Activated T-cell treated with anti-CD3 and anti-CD28 coated beads for 48 hours (primary cell): Measurements from ENCODE around the gene FLRT3.

Experiments used
- DNase-seq: peaks from one replicate; pipeline ENCODE4 v3.0.0-alpha.2; 2020; ENCODE audit warnings: low read depth

Gene FLRT3

DNA sequence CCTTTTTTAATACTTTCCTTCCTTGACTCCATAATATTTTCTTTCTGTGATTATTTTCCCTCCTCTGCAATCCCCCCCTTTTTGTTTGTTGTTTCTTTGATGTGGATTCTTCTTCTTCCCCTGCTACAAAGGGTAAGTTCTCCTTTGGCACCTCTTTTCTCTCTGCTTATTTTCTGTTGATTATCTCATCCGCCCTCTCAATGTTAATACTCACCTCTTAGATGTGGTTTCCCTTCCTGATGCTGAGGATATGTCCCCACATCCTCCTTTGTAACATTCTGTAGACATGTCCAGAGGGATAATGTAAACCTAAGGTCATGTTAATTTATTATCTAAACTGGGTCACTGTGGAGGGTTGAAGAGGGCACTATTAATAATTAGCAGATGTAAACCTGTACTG lies 17.7 kb downstream of the FLRT3 start:
- no peak for DNase-seq

DNA sequence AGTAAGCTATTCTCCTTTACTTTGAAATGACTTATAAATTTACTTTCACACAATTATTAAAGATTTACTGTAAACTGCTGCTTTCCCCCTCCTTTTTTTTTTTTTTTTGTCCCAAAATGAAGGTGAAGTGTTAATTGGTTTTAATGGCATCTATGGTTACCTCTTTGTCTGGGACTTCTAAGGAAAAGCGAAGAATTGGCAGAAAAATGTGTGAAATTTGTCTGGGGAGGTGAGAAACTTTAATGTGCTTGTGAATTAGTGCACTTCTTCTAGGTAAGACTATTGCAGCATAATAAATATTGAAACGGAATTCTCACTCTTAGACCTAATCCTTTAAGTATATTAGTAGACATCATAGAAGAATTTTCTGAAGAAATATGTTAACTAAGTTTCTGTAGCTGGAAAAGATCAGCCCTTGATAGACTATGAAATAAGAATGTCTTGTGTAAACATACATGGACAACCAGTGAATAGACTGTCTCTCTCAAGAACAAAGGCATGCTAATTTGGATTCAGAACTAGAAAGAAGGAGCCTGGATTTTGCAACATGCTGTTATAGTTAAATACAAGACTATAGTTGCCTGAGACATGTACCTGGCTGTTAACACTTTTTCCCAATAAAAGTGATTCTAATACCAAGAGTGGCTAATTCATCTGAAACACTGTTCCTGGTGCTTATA lies 23.9 kb downstream of the FLRT3 start:
- no peak for DNase-seq

DNA sequence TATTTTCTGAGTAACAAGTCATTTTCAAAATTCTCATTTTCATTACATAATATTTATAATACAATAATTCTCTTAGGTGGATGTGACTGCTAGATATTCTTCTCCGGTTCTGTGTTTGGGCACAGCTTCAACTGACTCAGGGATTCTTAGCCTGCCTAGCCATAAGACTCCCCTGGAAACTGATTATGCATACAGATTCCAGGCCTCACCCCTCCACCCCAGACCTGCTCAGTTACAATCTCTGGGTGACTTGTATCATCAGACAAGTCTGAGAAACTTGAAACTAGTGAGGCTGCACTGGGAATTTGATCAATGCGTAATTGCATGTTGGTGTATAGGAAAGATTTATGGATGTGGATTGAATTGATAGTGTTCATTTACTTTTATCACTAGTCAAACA lies 25.4 kb downstream of the FLRT3 start:
- DNase-seq = no peak

DNA sequence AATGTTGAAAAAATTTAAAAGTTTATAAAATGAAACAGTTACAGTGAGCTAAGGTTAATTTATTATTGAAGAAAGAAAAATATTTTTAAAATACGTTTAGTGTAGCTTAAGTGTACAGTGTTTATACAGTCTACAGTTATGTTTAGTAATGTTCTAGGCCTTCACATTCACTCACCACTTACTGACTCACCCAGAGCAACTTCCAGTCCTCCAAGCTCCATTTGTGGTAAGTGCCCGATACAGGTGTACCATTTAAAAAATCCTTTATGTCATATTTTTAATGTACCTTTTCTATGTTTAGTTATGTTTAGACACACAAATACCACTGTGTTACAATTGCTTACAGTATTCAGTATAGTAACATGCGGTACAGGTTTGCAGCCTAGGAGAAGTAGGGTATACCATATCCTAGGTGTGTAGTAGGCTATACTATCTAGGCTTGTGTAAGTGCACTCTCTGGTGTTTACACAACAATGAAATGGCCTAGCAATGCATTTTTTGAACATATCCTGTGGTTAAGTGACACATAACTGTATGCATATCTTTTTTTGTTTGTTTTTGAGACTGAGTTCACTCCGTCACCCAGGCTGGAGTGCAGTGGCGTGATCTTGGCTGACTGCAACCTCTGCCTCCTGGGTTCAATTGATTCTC lies 26.3 kb downstream of the FLRT3 start:
- no peak for DNase-seq

DNA sequence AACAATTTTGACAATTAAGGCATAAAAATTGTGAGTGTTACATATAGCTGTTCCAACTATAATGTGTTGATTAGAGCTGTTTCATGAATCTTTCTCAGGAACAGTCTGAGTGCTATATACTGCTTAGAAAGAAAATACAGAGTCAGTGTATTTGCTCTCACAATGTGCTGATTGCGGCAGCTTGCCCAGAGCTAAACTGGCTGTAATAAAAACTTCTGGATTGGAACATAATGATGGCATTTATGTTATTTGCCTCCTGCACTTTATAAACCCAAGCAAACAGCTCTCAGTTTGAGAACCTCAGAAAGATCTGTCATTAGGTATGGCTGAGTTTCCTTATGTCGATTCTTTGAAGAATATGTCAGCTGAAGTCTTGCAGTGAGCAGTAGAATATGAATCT lies 29.5 kb downstream of the FLRT3 start:
- DNase-seq = no peak

DNA sequence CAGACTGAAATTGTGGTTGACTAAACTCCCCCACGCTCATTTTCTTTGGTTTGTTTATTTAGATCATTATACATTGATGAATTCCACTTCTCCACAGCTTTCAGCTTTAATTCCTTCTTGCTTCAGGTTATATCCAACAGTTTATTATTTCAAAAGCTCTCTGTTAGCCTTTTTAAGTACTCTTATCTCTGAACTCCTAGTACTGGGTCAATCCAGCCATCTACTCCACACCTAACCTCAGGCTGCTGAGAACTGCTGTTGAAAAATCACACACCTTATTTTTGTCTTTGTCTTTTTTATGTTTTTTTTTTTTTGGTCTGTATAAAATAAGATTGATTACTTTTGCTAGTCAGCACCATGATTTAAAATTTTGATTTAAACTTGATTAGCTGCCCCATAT lies 32.9 kb downstream of the FLRT3 start:
- DNase-seq = no peak

DNA sequence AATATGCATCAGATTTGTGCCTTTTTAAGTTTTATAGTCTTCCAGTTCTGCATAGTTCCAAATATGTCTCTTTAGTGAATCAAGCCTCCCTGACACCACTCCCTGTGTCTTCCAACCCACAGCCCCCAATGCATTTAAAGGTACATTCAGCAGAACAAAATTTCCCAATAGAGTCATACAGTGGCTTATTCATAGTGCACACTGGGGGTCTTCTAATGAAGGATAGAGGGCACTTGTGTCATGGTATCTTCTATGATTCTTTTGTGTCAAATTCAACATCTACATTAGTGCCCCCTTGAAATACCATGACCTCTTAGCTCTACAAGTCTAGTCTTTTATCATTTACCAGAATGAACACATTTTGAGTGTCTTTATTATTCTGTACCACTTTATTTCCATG lies 33.8 kb downstream of the FLRT3 start:
- no peak for DNase-seq

DNA sequence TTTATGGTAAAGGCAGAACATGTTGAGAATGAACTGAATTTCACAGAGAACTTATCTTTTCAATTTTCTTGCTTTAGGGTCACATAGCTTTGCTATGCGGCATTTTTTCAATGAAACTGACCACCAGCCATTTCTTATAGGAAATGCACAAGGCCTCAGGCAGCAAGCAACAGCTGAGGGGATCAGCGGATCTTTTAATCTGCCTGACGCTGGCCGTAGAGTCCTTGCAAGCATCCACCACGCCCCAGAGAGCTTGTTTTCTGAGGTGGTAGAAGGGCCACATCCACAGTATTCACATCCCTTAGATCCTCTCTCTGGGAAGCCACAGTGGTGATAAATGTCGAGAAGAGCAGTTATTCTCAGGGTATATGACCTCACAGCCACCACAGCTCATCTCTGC lies 34.3 kb downstream of the FLRT3 start:
- no peak for DNase-seq

DNA sequence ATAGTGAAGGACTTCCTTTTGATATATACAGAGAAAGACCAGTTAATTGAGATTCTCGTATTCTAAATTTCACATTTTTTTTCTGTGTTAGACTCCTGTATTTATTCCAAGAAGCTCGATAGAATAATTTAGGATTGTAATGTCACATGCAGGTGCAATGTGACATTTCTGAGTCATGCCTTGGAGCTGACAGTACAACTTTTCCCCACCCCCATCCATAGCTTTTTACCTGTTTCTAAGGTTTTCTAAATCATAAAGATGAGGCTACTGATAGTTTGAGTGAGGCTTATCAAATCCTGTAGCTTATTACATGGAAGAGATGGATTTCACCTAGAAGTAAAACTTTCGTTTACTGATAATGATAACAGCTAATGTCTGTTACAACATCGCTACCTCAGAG lies 37.6 kb downstream of the FLRT3 start:
- no peak for DNase-seq

DNA sequence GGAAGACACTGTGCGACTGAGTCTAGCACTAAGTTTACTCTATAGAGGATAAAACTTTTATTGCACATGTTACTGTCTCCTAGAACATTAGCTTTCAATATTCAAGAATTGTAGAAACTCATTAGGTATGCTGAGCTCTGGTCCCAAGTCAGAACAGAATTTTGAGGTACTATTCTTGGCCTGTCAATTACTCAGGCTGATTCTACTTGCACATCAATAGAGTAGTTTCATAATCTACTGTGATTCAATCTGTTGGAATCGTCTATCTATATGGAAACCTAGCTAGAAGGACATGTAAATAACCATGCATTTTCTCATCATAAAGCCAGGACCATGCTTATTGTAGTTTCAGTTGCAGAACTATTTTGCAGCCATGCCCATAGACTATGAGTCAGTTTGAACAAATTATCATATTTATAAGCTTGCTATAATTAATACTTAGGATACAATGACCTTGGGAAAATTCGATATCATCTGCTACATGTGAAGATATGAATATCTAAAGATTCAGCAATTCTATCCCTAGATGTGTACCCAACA lies 41.6 kb downstream of the FLRT3 start:
- no peak for DNase-seq

DNA sequence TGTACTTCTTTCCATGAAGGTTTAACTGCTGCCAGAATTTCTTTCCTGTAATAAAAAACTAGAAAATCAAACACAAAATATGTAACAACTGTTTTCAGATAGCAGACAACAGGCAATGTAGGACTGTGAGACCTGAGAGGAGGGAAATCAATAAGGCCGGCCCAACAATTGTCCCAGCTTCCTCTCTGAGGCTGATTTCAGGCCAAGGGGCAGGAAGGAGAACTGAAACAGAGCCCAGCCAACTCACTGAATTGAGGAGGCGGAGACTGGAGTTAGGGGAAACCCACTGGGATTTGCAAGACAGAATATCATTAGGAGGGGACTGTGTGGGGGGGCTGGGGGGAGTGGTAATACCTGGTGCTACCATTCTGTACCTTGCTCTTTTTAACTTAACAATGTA lies 42.2 kb downstream of the FLRT3 start:
- DNase-seq = no peak

DNA sequence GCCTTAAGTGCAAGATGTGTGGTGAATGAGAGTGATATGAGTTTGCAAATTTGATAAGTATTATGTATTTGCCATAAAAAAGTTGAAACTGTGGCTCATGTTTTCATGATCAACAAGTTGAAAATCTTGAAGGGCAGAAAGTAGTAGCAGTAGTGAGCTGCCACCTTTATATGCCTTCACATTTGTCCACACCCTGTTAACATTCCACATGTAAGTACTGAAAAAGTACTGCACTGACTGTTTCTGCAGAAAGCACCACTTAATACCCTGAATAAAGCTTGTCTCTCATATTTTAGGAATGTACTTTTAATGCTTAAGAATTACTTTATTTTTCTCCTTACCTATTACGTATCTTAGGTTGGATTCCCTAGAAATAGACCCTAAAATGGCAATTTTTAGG lies 45.9 kb downstream of the FLRT3 start:
- no peak for DNase-seq

DNA sequence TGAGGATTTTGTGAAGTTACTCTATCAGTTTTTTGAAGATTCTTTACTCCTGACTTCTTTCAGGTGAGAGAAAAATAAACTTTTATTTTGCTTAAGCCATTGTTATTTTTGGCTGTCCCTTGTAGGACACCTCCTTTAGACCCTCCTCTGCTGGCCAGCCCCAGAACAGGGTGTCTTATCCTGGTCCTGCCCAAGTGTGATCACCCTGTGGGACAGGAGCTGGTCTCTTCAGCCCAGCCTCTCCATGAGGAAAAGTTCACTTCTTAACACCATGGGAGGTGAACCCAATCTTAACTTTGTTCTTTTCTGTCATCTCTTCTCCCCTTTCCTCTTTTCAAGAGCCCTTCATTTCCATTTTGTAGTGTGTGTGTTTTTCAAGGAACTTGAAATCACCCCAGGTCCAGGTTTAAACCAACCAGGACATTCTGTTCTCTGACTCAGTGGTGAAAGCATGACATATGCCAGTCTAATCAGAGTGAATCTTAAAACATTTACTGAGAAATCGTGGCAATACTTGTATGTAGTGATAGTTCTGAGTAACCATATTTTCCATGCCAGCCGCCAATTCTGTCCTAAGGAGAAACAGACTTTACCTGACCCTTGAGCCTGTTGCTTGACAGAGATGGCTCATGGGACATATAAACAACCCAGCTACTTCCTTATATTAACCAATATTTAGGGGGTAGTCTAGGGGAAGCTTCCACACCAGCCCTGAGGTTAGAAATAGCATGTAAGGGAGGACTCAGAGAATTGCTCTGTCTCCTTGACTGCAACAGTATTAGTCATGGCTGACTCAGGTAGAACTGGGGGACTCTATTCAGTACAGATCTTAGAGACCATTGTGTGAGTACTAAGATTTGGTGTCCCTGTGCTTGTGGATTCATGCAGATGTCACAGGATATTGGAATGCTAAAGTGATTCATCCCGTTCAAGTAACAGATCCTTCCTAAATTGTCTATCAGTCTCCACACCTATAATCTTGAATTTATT lies 48.8 kb downstream of the FLRT3 start:
- DNase-seq = no peak

DNA sequence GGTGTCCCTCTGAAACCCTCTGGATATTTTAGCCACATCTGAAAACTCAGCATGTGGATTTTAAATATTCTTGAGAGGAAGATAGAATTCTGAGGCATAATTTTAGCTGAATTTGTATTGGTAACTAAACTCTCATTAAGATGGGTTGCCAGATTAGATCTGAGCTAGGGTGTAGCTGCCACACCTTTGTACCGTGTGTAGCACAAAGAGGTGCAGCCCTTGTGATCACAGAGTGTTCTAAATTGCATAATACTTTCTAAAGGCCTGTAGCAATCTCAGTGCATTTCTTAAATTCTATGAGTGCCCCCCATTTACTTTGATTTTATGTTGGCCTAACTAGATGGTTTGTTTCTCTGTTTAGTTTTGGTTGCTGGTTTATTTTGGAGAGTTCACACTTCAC lies 53.0 kb downstream of the FLRT3 start:
- no peak for DNase-seq

DNA sequence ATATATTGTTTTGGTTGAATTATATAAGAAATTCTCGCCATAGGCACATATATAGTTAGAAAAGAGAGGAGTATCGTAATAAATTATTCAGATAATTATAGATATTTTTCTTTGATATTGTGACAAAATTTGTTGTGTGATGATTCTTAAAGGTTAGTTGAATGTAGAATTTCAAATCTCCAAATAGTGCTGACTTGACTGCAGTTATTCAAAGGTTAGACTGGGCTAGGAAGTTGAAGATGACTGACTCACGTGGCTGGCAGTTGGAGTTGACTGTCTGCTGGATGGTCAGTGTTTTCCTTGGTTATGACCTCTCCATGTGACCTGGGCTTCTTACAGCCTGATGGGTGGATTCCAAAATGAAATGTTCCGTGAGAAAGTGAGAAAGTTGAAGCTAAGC lies 55.3 kb downstream of the FLRT3 start:
- no peak for DNase-seq
